ENCODE measurements around the gene NFKBIE. TPM values are rescaled to one million over a fixed set of nuclear protein-coding genes. Genes with fewer than 3 reads are reported as not detected.

The NFKBIE gene
- total and polyA plus RNA-seq, 4 donors = 3.7 to 4.9 (median 4.7) TPM

DNA sequence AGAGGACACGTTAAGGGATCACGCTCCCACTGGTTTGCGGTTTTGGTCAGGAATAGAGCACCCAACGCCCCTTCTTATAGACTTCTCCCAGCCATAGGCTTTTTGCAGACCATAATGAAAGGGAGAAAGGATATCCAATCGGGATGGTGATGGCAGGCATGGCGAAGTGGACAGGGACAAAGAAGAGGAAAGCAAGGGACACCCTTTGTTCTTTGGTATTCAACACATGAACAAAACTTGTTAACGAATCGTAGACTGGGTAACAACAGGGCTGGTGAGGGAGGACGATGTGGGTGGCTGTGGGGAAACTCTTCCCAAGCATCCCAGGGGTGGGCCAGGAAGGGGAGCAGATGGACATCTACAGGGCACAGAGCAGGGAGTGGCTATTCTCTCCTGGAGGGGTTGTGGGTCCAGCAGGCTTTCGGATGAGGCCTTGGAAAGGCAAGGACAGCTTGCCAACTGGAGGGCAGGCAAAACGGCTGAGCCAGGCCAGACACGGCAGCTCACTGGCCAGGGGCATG is 19.9 kb downstream of the NFKBIE start:
- Histone ChIP-seq H3K9me3 (ENCODE audit: control insufficient read depth in 4 of 4, low read length in 3 of 4) (no peaks in the 10 kb centered on the region), H3K27me3 (ENCODE audit: control insufficient read depth in 4 of 4, insufficient read depth in 4 of 4, low read length in 3 of 4) (no peaks in the 10 kb centered on the region), H3K36me3 (ENCODE audit: control insufficient read depth in 4 of 4, insufficient read depth in 3 of 4, low read depth in 1 of 4, low read length in 3 of 4) (peaks cover 2 to 18% (median 13%) of the 10 kb centered on the region in 4 donors), H3K27ac (ENCODE audit: low read depth in 1 of 2, low read length in 2 of 2) (peak overlapping the region; percentile 99 to 100), H3K4me1 (ENCODE audit: control insufficient read depth in 4 of 4, insufficient read depth in 4 of 4, low read length in 3 of 4) (peaks cover 5 to 25% (median 20%) of the 10 kb centered on the region in 4 donors), H3K4me3 (ENCODE audit: low read depth in 1 of 3, low read length in 3 of 3) (peak overlapping the region; percentile 28 to 74 (median 48)), H3K9ac (ENCODE audit: low read depth in 1 of 2, low read length in 2 of 2) (peak overlapping the region; percentile 32 to 93)
- DNase-seq (ENCODE audit: low spot score) = no peak
- 75% methylated on average over 12 of the region's 12 CpGs for WGBS
- TF ChIP-seq JUND (IDR thresholded peaks at IDR 0.05) = no peak
- no peak for TF ChIP-seq RXRA (IDR thresholded peaks at IDR 0.05)
- no peak for TF ChIP-seq YY1 (IDR thresholded peaks at IDR 0.05)
- TF ChIP-seq RAD21 (IDR thresholded peaks at IDR 0.05) = no peak
- TF ChIP-seq, protein P1, sequence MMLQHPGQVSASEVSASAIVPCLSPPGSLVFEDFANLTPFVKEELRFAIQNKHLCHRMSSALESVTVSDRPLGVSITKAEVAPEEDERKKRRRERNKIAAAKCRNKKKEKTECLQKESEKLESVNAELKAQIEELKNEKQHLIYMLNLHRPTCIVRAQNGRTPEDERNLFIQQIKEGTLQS (IDR thresholded peaks at IDR 0.05) = no peak
- no peak for TF ChIP-seq GABPA (IDR thresholded peaks at IDR 0.05 in 1 of 2, conservative IDR thresholded peaks at IDR 0.05 in 1 of 2)
- no peak for TF ChIP-seq EGR1 (IDR thresholded peaks at IDR 0.05; ENCODE audit: low read depth in 2 of 2)
- no peak for TF ChIP-seq FOXA1 (IDR thresholded peaks at IDR 0.05)
- TF ChIP-seq, protein P2, sequence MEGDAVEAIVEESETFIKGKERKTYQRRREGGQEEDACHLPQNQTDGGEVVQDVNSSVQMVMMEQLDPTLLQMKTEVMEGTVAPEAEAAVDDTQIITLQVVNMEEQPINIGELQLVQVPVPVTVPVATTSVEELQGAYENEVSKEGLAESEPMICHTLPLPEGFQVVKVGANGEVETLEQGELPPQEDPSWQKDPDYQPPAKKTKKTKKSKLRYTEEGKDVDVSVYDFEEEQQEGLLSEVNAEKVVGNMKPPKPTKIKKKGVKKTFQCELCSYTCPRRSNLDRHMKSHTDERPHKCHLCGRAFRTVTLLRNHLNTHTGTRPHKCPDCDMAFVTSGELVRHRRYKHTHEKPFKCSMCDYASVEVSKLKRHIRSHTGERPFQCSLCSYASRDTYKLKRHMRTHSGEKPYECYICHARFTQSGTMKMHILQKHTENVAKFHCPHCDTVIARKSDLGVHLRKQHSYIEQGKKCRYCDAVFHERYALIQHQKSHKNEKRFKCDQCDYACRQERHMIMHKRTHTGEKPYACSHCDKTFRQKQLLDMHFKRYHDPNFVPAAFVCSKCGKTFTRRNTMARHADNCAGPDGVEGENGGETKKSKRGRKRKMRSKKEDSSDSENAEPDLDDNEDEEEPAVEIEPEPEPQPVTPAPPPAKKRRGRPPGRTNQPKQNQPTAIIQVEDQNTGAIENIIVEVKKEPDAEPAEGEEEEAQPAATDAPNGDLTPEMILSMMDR (IDR thresholded peaks at IDR 0.05; ENCODE audit: low read depth, low read length, missing input control) = no peak
- TF ChIP-seq NR2F2 (IDR thresholded peaks at IDR 0.05) = no peak
- TF ChIP-seq SP1 (IDR thresholded peaks at IDR 0.05) = no peak
- no peak for TF ChIP-seq TAF1 (conservative IDR thresholded peaks at IDR 0.05)

DNA sequence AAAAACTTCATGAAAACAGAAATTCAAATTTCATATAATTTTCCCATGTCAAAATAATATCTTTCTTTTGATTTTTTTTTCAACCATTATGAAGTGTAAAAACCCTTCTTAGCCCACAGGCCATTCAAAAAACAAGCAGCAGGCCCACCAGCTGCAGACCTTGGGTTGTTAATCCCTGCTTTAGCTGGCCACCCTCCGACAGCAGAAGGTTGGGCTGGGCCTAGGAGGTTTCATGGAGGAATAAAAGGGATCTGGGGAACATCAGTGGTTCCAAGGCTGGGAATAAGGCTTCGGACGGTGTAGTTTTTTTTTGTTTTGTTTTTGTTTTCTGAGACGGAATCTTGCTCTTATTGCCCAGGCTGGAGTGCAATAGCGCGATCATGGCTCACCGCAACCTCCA is 22.0 kb downstream of the NFKBIE start:
- H3K27me3 ChIP-seq (ENCODE audit: control insufficient read depth in 4 of 4, insufficient read depth in 4 of 4, low read length in 3 of 4) = no peaks in the 10 kb centered on the region
- H3K9ac ChIP-seq (ENCODE audit: low read depth in 1 of 2, low read length in 2 of 2) = no peak overlapping the region
- WGBS = 92% methylated on average over 7 of the region's 7 CpGs
- TF ChIP-seq EGR1 (IDR thresholded peaks at IDR 0.05; ENCODE audit: low read depth in 2 of 2) = no peak
- TF ChIP-seq, protein P1 (IDR thresholded peaks at IDR 0.05) = no peak
- no peak for TF ChIP-seq HNF4G (IDR thresholded peaks at IDR 0.05)
- TF ChIP-seq SP1 (IDR thresholded peaks at IDR 0.05) = no peak
- TF ChIP-seq YY1 (IDR thresholded peaks at IDR 0.05) = no peak
- no peak overlapping the region for H3K4me3 ChIP-seq (ENCODE audit: low read depth in 1 of 3, low read length in 3 of 3)
- H3K9me3 ChIP-seq (ENCODE audit: control insufficient read depth in 4 of 4, low read length in 3 of 4) = no peaks in the 10 kb centered on the region
- H3K27ac ChIP-seq (ENCODE audit: low read depth in 1 of 2, low read length in 2 of 2) = no peak overlapping the region
- H3K4me1 ChIP-seq (ENCODE audit: control insufficient read depth in 4 of 4, insufficient read depth in 4 of 4, low read length in 3 of 4) = peaks cover 3 to 8% (median 6%) of the 10 kb centered on the region in 4 donors
- DNase-seq (ENCODE audit: low spot score) = no peak
- H3K36me3 ChIP-seq (ENCODE audit: control insufficient read depth in 4 of 4, insufficient read depth in 3 of 4, low read depth in 1 of 4, low read length in 3 of 4) = no peaks in the 10 kb centered on the region

DNA sequence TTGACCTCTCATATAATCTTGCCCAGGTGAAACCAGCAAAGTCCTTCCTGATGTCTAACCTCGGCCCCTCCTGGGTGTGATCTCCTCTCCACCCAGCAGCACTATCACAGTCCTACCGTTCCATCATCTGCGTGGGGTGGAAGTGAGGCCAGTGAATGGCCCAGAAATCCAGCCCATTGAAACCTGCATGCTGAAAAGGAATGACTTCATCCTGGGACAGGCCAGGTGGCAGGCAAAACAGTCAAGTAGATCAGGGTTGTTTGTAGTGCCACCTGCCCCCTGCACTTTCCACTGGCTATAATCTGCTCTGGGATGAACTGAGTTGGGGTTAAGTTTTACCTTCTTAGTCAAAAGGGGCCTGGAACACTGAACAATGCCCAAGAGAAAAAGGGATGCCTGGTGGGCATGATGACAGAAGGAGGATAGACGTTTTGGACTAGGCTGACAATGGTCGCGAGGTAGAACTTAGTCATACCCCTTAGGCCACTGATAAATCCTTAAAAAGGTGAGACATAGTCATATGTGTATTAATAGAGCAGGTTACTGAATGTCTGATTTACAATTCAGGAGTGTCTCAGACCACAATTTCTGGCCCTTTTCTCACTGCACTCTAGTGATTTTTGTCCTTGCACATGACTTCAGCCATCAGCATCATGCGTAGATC is 26.5 kb downstream of the NFKBIE start:
- Histone ChIP-seq H3K9me3 (ENCODE audit: control insufficient read depth in 4 of 4, low read length in 3 of 4) (no peaks in the 10 kb centered on the region), H3K4me3 (ENCODE audit: low read depth in 1 of 3, low read length in 3 of 3) (no peak overlapping the region), H3K9ac (ENCODE audit: low read depth in 1 of 2, low read length in 2 of 2) (no peak overlapping the region), H3K36me3 (ENCODE audit: control insufficient read depth in 4 of 4, insufficient read depth in 3 of 4, low read depth in 1 of 4, low read length in 3 of 4) (no peaks in the 10 kb centered on the region), H3K27me3 (ENCODE audit: control insufficient read depth in 4 of 4, insufficient read depth in 4 of 4, low read length in 3 of 4) (no peaks in the 10 kb centered on the region), H3K27ac (ENCODE audit: low read depth in 1 of 2, low read length in 2 of 2) (peak overlapping the region in 1 of 2 donors; percentile 97), H3K4me1 (ENCODE audit: control insufficient read depth in 4 of 4, insufficient read depth in 4 of 4, low read length in 3 of 4) (peaks cover 11 to 32% (median 26%) of the 10 kb centered on the region in 4 donors)
- TF ChIP-seq RAD21 (IDR thresholded peaks at IDR 0.05) = no peak
- TF ChIP-seq GABPA (IDR thresholded peaks at IDR 0.05 in 1 of 2, conservative IDR thresholded peaks at IDR 0.05 in 1 of 2) = no peak
- no peak for DNase-seq (ENCODE audit: low spot score)
- WGBS = 84% methylated on average over 7 of the region's 7 CpGs

All from liver (tissue), 9 donors.